ENCODE data around the gene NEIL3. TPM values are rescaled to one million over a fixed set of nuclear protein-coding genes. Genes with fewer than 3 reads are reported as not detected.

NEIL3 gene
- total RNA-seq, 1 donor from 2014 or later: 5.7 TPM

GRCh38 chr4:177281351-177281909 lies 28.2 kb upstream of the NEIL3 start:
- H3K4me1 ChIP-seq (ENCODE audit: control insufficient read depth in 3 of 3, insufficient read depth in 3 of 3, low read length in 3 of 3): no peaks in the 10 kb centered on the region
- no peak overlapping the region for H3K4me3 ChIP-seq (ENCODE audit: low read length in 3 of 3)
- no peaks in the 10 kb centered on the region for H3K9me3 ChIP-seq (ENCODE audit: control insufficient read depth in 3 of 3, low read length in 3 of 3)
- no peak overlapping the region for H3K9ac ChIP-seq (ENCODE audit: low read depth in 1 of 3, low read length in 3 of 3)
- no peak overlapping the region for H3K27ac ChIP-seq (ENCODE audit: low read depth, low read length)
- H3K36me3 ChIP-seq (ENCODE audit: control insufficient read depth in 3 of 3, insufficient read depth in 3 of 3, low read length in 3 of 3): no peaks in the 10 kb centered on the region
- H3K27me3 ChIP-seq (ENCODE audit: control insufficient read depth in 3 of 3, insufficient read depth in 3 of 3, low read length in 3 of 3): no peaks in the 10 kb centered on the region

GRCh38 chr4:177282284-177282835 lies 27.3 kb upstream of the NEIL3 start:
- Histone ChIP-seq H3K27ac (ENCODE audit: low read depth, low read length) (no peak overlapping the region), H3K9ac (ENCODE audit: low read depth in 1 of 3, low read length in 3 of 3) (no peak overlapping the region), H3K4me1 (ENCODE audit: control insufficient read depth in 3 of 3, insufficient read depth in 3 of 3, low read length in 3 of 3) (no peaks in the 10 kb centered on the region), H3K4me3 (ENCODE audit: low read length in 3 of 3) (no peak overlapping the region), H3K9me3 (ENCODE audit: control insufficient read depth in 3 of 3, low read length in 3 of 3) (no peaks in the 10 kb centered on the region), H3K36me3 (ENCODE audit: control insufficient read depth in 3 of 3, insufficient read depth in 3 of 3, low read length in 3 of 3) (no peaks in the 10 kb centered on the region), H3K27me3 (ENCODE audit: control insufficient read depth in 3 of 3, insufficient read depth in 3 of 3, low read length in 3 of 3) (no peaks in the 10 kb centered on the region)

GRCh38 chr4:177283167-177283566 lies 26.5 kb upstream of the NEIL3 start:
- Histone ChIP-seq H3K36me3 (ENCODE audit: control insufficient read depth in 3 of 3, insufficient read depth in 3 of 3, low read length in 3 of 3) (no peaks in the 10 kb centered on the region), H3K27ac (ENCODE audit: low read depth, low read length) (no peak overlapping the region), H3K9ac (ENCODE audit: low read depth in 1 of 3, low read length in 3 of 3) (no peak overlapping the region), H3K4me3 (ENCODE audit: low read length in 3 of 3) (no peak overlapping the region), H3K9me3 (ENCODE audit: control insufficient read depth in 3 of 3, low read length in 3 of 3) (no peaks in the 10 kb centered on the region), H3K4me1 (ENCODE audit: control insufficient read depth in 3 of 3, insufficient read depth in 3 of 3, low read length in 3 of 3) (no peaks in the 10 kb centered on the region), H3K27me3 (ENCODE audit: control insufficient read depth in 3 of 3, insufficient read depth in 3 of 3, low read length in 3 of 3) (no peaks in the 10 kb centered on the region)

GRCh38 chr4:177285953-177286352 lies 23.7 kb upstream of the NEIL3 start:
- H3K9me3 ChIP-seq (ENCODE audit: control insufficient read depth in 3 of 3, low read length in 3 of 3): no peaks in the 10 kb centered on the region
- no peaks in the 10 kb centered on the region for H3K36me3 ChIP-seq (ENCODE audit: control insufficient read depth in 3 of 3, insufficient read depth in 3 of 3, low read length in 3 of 3)
- H3K9ac ChIP-seq (ENCODE audit: low read depth in 1 of 3, low read length in 3 of 3): no peak overlapping the region
- H3K27me3 ChIP-seq (ENCODE audit: control insufficient read depth in 3 of 3, insufficient read depth in 3 of 3, low read length in 3 of 3): no peaks in the 10 kb centered on the region
- H3K4me1 ChIP-seq (ENCODE audit: control insufficient read depth in 3 of 3, insufficient read depth in 3 of 3, low read length in 3 of 3): no peaks in the 10 kb centered on the region
- H3K4me3 ChIP-seq (ENCODE audit: low read length in 3 of 3): no peak overlapping the region
- no peak overlapping the region for H3K27ac ChIP-seq (ENCODE audit: low read depth, low read length)

GRCh38 chr4:177287255-177287654 lies 22.4 kb upstream of the NEIL3 start:
- no peaks in the 10 kb centered on the region for H3K4me1 ChIP-seq (ENCODE audit: control insufficient read depth in 3 of 3, insufficient read depth in 3 of 3, low read length in 3 of 3)
- no peak overlapping the region for H3K4me3 ChIP-seq (ENCODE audit: low read length in 3 of 3)
- H3K9me3 ChIP-seq (ENCODE audit: control insufficient read depth in 3 of 3, low read length in 3 of 3): no peaks in the 10 kb centered on the region
- H3K27me3 ChIP-seq (ENCODE audit: control insufficient read depth in 3 of 3, insufficient read depth in 3 of 3, low read length in 3 of 3): no peaks in the 10 kb centered on the region
- H3K36me3 ChIP-seq (ENCODE audit: control insufficient read depth in 3 of 3, insufficient read depth in 3 of 3, low read length in 3 of 3): no peaks in the 10 kb centered on the region
- no peak overlapping the region for H3K27ac ChIP-seq (ENCODE audit: low read depth, low read length)
- H3K9ac ChIP-seq (ENCODE audit: low read depth in 1 of 3, low read length in 3 of 3): no peak overlapping the region

GRCh38 chr4:177288335-177288734 lies 21.3 kb upstream of the NEIL3 start:
- H3K27ac ChIP-seq (ENCODE audit: low read depth, low read length): no peak overlapping the region
- no peaks in the 10 kb centered on the region for H3K27me3 ChIP-seq (ENCODE audit: control insufficient read depth in 3 of 3, insufficient read depth in 3 of 3, low read length in 3 of 3)
- no peak overlapping the region for H3K9ac ChIP-seq (ENCODE audit: low read depth in 1 of 3, low read length in 3 of 3)
- no peaks in the 10 kb centered on the region for H3K36me3 ChIP-seq (ENCODE audit: control insufficient read depth in 3 of 3, insufficient read depth in 3 of 3, low read length in 3 of 3)
- no peaks in the 10 kb centered on the region for H3K9me3 ChIP-seq (ENCODE audit: control insufficient read depth in 3 of 3, low read length in 3 of 3)
- no peak overlapping the region for H3K4me3 ChIP-seq (ENCODE audit: low read length in 3 of 3)
- no peaks in the 10 kb centered on the region for H3K4me1 ChIP-seq (ENCODE audit: control insufficient read depth in 3 of 3, insufficient read depth in 3 of 3, low read length in 3 of 3)

- no peaks in the 10 kb centered on the region for H3K36me3 ChIP-seq (ENCODE audit: control insufficient read depth in 3 of 3, insufficient read depth in 3 of 3, low read length in 3 of 3)
- H3K9me3 ChIP-seq (ENCODE audit: control insufficient read depth in 3 of 3, low read length in 3 of 3): no peaks in the 10 kb centered on the region
- H3K9ac ChIP-seq (ENCODE audit: low read depth in 1 of 3, low read length in 3 of 3): no peak overlapping the region
Observed at GRCh38 chr4:177290780-177291179, 18.9 kb upstream of the NEIL3 start.

GRCh38 chr4:177292171-177292570 lies 17.5 kb upstream of the NEIL3 start:
- Histone ChIP-seq H3K9me3 (ENCODE audit: control insufficient read depth in 3 of 3, low read length in 3 of 3) (no peaks in the 10 kb centered on the region), H3K4me3 (ENCODE audit: low read length in 3 of 3) (no peak overlapping the region), H3K27ac (ENCODE audit: low read depth, low read length) (no peak overlapping the region), H3K9ac (ENCODE audit: low read depth in 1 of 3, low read length in 3 of 3) (no peak overlapping the region), H3K36me3 (ENCODE audit: control insufficient read depth in 3 of 3, insufficient read depth in 3 of 3, low read length in 3 of 3) (no peaks in the 10 kb centered on the region), H3K4me1 (ENCODE audit: control insufficient read depth in 3 of 3, insufficient read depth in 3 of 3, low read length in 3 of 3) (no peaks in the 10 kb centered on the region), H3K27me3 (ENCODE audit: control insufficient read depth in 3 of 3, insufficient read depth in 3 of 3, low read length in 3 of 3) (no peaks in the 10 kb centered on the region)

More at GRCh38 chr4:177290780-177291179, 18.9 kb upstream of the NEIL3 start:
- H3K27me3 ChIP-seq (ENCODE audit: control insufficient read depth in 3 of 3, insufficient read depth in 3 of 3, low read length in 3 of 3): no peaks in the 10 kb centered on the region
- no peaks in the 10 kb centered on the region for H3K4me1 ChIP-seq (ENCODE audit: control insufficient read depth in 3 of 3, insufficient read depth in 3 of 3, low read length in 3 of 3)
- no peak overlapping the region for H3K4me3 ChIP-seq (ENCODE audit: low read length in 3 of 3)
- no peak overlapping the region for H3K27ac ChIP-seq (ENCODE audit: low read depth, low read length)

- Histone ChIP-seq H3K9me3 (ENCODE audit: control insufficient read depth in 3 of 3, low read length in 3 of 3) (peaks cover 0 to 5% (median 4%) of the 10 kb centered on the region in 3 donors), H3K4me3 (ENCODE audit: low read length in 3 of 3) (no peak overlapping the region), H3K4me1 (ENCODE audit: control insufficient read depth in 3 of 3, insufficient read depth in 3 of 3, low read length in 3 of 3) (no peaks in the 10 kb centered on the region), H3K9ac (ENCODE audit: low read depth in 1 of 3, low read length in 3 of 3) (no peak overlapping the region), H3K36me3 (ENCODE audit: control insufficient read depth in 3 of 3, insufficient read depth in 3 of 3, low read length in 3 of 3) (no peaks in the 10 kb centered on the region), H3K27ac (ENCODE audit: low read depth, low read length) (no peak overlapping the region), H3K27me3 (ENCODE audit: control insufficient read depth in 3 of 3, insufficient read depth in 3 of 3, low read length in 3 of 3) (no peaks in the 10 kb centered on the region)
Observed at GRCh38 chr4:177293208-177294033, 16.3 kb upstream of the NEIL3 start.

GRCh38 chr4:177297785-177298391 lies 11.8 kb upstream of the NEIL3 start:
- no peak overlapping the region for H3K27ac ChIP-seq (ENCODE audit: low read depth, low read length)
- no peaks in the 10 kb centered on the region for H3K27me3 ChIP-seq (ENCODE audit: control insufficient read depth in 3 of 3, insufficient read depth in 3 of 3, low read length in 3 of 3)
- H3K9me3 ChIP-seq (ENCODE audit: control insufficient read depth in 3 of 3, low read length in 3 of 3): peaks cover 0 to 5% (median 4%) of the 10 kb centered on the region in 3 donors
- H3K36me3 ChIP-seq (ENCODE audit: control insufficient read depth in 3 of 3, insufficient read depth in 3 of 3, low read length in 3 of 3): no peaks in the 10 kb centered on the region
- H3K4me1 ChIP-seq (ENCODE audit: control insufficient read depth in 3 of 3, insufficient read depth in 3 of 3, low read length in 3 of 3): no peaks in the 10 kb centered on the region
- no peak overlapping the region for H3K4me3 ChIP-seq (ENCODE audit: low read length in 3 of 3)
- H3K9ac ChIP-seq (ENCODE audit: low read depth in 1 of 3, low read length in 3 of 3): no peak overlapping the region
